Activated T-helper 2 cell treated with anti-CD3 and anti-CD28 coated beads, Interferon-gamma antibody, Interleukin-2, Interleukin-4, amounts not matched to agents 10 μg/mL and 5 μg/mL and 100 μg/mL, durations not matched to agents 14 hours and 24 hours and 36 hours (primary cell): ENCODE data around the gene BLM. TPM values are rescaled to one million over a fixed set of nuclear protein-coding genes. Genes with fewer than 3 reads are reported as not detected.
A peak's percentile ranks its signal among the peaks of the same experiment; 100 is the strongest.

Source experiments
- DNase-seq: peaks from one replicate; pipeline ENCODE4 v3.0.0; 2021; ENCODE audit warnings: low spot score
- H3K27ac Mint-ChIP-seq: one replicate; pipeline ENCODE4 v1.8.0; 2021; ENCODE audit warnings: mixed read lengths
- H3K27me3 Mint-ChIP-seq: one replicate; pipeline ENCODE4 v1.8.0; 2021; ENCODE audit warnings: low read depth, mixed read lengths
- H3K36me3 Mint-ChIP-seq: one replicate; pipeline ENCODE4 v1.8.0; 2021; ENCODE audit warnings: low read depth, mixed read lengths
- H3K4me1 Mint-ChIP-seq: one replicate; pipeline ENCODE4 v1.8.0; 2021; ENCODE audit warnings: low read depth, mixed read lengths
- H3K4me3 Mint-ChIP-seq: one replicate; pipeline ENCODE4 v1.8.0; 2021; ENCODE audit warnings: low read depth, mild to moderate bottlenecking, moderate library complexity, mixed read lengths
- H3K9me3 Mint-ChIP-seq: one replicate; pipeline ENCODE4 v1.8.0; 2021; ENCODE audit warnings: mixed read lengths
- intact Hi-C: fragments of 100-400 bp; cut with micrococcal nuclease; formaldehyde crosslinking; loops from one replicate; pipeline ENCODE4 v1.15.1; 2023
- total RNA-seq: library from RNA; stranded (reverse); gene quantifications from 2 replicates; pipeline ENCODE4 v1.2.3, GENCODE V29; 2022

BLM gene
- total RNA-seq, 1 donor from 2014 or later = 65.3 TPM

DNA sequence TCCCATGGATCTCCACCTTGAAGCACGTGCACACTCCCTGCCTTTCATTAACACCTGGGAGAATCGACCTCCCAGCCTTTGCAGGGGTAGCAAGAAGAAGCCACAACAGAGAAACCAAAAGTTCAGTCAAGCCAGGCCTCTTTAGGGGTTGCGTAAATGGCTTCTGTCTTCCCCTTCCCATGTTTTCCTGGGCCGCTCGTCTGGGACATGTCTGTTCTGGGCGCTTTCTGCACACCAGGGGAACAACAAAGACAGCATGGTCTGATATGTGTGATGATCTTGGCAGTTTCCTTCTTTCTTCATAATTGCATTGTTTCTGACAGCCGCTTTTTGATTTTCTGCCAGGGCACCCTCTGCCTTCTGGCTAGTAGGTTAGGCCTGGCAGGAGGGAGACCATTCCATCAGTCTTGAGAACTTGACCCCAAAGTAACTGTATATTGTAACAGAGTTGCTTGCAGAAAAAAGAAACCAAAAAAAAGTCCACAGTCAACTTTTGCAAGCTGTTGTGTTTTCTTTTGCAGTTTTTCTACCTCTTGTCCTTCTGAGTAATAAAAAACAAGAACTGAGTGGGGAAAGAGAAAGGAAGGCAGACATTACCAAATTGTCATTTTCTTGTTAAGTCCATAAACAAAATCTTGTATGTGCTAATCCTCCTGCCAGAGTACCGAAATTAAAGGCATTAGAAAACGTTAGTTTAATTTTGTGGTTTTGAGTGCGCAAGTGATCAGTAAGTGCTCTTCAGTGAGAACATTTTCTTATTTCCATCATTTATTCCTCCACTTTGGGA, 95.2 kb downstream of the BLM start:
- Mint-ChIP-seq H3K9me3 (no peaks in the 10 kb centered on the region), H3K4me3 (no peak overlapping the region), H3K4me1 (peaks cover 84% of the 10 kb centered on the region), H3K36me3 (peaks cover 86% of the 10 kb centered on the region), H3K27me3 (no peaks in the 10 kb centered on the region), H3K27ac (peak overlapping the region; percentile 97)
- intact Hi-C loops = no loop called here
- DNase-seq = peak; percentile 6

DNA sequence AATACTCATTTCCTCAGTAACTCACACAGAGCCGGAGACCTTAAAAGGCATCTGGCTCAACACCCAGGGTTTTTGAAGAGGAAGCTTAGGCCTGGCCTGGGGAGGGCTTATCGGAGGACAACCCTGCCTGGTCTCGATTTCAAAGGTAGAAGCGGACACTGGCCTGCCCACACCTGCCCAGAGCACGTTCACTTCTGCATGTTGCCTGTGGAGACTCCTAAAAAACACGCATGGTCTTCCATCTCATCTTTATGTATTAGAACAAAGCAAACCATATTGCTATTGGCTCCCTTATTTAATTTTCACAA, 95.8 kb downstream of the BLM start:
- H3K36me3 Mint-ChIP-seq = peaks cover 80% of the 10 kb centered on the region
- no peaks in the 10 kb centered on the region for H3K9me3 Mint-ChIP-seq
- H3K27me3 Mint-ChIP-seq = no peaks in the 10 kb centered on the region
- H3K27ac Mint-ChIP-seq = peak overlapping the region; percentile 97
- no peak overlapping the region for H3K4me3 Mint-ChIP-seq
- intact Hi-C loops = no loop called here
- DNase-seq = no peak
- peaks cover 84% of the 10 kb centered on the region for H3K4me1 Mint-ChIP-seq

DNA sequence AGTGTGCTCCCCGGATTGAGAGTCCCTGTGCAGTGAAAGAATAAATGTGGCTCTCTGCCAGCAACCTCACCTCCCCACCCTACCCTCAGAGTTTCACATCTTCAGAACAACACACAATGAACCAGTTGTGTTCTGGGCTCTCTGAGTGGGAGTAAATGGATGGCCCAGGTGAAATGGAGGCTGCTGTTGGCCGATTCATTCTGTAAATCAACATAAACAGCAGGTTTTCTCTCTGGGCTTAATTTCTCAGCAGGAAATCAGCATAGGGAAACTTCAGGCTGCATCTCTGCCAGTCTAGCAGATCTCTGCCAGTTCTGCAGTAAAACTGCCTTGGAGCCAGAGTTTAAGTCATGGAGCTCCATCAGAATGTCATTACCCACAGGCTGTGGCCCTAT, 96.6 kb downstream of the BLM start:
- H3K4me1 Mint-ChIP-seq = peaks cover 84% of the 10 kb centered on the region

DNA sequence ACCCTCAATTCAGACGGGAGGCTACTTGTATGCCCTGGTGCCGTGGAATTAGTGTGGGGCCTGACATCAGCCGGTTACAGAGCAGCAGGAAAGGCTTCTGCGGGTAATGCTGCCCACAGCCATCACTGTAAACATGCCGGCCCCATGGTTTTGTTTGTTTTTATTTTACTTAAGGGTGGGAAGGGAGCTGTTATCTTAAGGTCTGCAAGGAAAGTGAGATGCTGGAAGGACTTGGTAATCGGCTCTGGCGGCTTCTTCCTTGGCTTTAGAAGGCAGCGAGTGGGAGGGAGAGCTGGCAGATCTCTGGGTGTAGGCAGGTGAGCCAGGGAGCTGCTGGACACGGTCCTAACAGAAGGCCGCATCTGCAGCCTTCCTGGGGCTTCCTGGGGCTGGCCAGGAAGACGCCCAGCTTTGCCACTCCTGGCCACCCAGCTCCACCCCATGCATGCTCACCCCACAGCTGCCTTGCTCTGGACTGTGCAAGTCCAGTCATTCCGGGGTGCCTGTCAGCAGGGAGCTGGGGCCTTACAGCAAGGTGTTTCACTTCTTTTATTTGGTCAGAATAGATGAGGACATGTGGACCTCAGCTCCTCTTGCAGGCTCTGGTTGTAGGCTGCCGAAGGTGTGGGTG, 97.2 kb downstream of the BLM start:
- Mint-ChIP-seq H3K9me3 (no peaks in the 10 kb centered on the region), H3K27me3 (no peaks in the 10 kb centered on the region), H3K27ac (peak overlapping the region; percentile 97), H3K36me3 (peaks cover 67% of the 10 kb centered on the region), H3K4me1 (peaks cover 84% of the 10 kb centered on the region), H3K4me3 (peak overlapping the region; percentile 52)
- DNase-seq = no peak
- intact Hi-C loops = loop anchor here (2.0 kb wide), 1 partner anchor 38 kb away; no protein-coding TSS in a partner anchor

More for the DNA sequence above, 96.6 kb downstream of the BLM start:
- peaks cover 72% of the 10 kb centered on the region for H3K36me3 Mint-ChIP-seq
- peak overlapping the region; percentile 97 for H3K27ac Mint-ChIP-seq
- H3K4me3 Mint-ChIP-seq = peak overlapping the region; percentile 52
- H3K27me3 Mint-ChIP-seq = no peaks in the 10 kb centered on the region
- no peaks in the 10 kb centered on the region for H3K9me3 Mint-ChIP-seq
- no peak for DNase-seq
- intact Hi-C loops = loop anchor here (2.0 kb wide), 1 partner anchor 39 kb away; no protein-coding TSS in a partner anchor

DNA sequence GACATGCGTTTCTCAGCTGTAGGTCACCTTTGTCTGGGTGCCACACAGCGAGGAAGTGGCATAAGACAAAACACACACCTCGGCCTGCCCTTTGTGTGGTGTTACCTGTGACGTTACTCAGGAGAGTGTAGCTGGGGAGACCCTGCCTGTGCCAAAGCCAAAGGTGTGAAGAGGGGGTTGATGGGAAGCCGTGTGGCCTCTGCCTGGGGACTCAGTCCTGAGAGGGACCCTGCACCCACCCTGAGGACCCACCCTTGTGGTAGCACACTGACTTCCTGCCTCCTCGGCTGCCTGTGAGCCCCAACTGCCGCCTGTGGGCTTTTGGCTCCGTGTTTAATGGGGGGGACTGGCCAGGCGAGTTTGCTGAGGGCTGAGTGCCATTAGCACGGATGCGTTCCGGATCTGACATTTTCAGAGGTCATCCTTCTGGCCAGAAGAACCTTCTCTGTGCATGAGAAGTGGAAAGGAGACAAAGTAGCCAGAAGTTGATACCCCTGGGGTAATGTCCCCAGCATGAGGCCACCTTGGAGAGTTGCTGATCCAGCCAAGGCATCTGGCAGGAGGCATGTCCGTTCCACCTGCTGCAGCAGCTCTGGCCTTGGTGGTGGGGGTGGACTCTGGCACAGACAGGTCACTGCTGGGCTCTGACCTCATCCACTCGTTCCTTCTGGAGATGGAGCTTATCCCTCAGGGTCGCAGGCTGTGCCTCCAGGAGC, 99.4 kb downstream of the BLM start:
- H3K36me3 Mint-ChIP-seq = peaks cover 44% of the 10 kb centered on the region
- intact Hi-C loops = loop anchor here (5.0 kb wide), 2 partner anchors 71 to 169 kb away; no protein-coding TSS in a partner anchor
- peak overlapping the region; percentile 97 for H3K27ac Mint-ChIP-seq
- peaks cover 83% of the 10 kb centered on the region for H3K4me1 Mint-ChIP-seq
- no peaks in the 10 kb centered on the region for H3K27me3 Mint-ChIP-seq
- H3K9me3 Mint-ChIP-seq = no peaks in the 10 kb centered on the region
- DNase-seq = no peak
- no peak overlapping the region for H3K4me3 Mint-ChIP-seq

DNA sequence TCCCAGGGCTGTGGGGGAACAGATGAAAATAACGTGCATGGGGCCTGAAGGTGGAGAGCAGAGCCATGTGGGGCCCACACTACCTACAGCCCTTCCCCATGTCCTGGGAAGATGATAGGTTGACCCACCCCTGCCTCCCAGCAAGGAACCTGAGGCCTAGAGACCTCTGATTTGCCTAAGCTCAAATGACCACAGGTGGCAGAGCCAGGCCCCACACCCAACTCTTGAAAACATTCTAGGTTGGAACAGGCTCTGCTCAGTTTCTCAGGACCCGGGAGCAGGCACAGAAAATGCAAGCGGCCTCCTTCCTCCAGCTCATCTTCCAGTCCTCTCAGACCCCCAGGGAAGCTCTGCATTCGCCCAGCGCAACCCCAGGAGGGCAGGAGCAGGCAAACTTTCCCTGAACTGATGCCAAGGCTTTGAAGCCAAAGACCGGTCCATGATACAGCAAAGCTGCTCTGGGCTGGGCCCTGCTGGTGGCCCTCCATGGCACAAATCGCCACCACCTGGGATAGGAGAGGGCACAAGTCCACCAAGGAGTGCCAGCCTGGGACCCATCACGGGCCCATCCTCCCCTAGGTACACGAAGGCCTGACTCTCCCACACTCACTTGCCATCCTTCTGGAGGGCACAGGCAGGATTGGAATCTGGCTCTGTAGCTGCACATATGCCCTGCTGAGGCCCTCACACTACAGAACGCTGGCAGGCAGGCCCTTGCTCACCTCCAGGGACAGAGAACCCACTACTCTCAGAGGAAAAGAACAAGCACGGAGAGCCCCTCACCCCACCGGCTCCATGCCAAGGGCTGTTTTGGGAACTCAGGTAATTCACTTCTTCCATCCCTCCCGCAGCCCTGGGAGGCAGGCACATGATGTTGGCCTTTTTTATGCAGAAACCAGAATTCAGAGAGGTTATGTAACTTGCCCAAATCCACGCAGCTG, 100.2 kb downstream of the BLM start:
- H3K4me3 Mint-ChIP-seq = peak overlapping the region; percentile 74
- intact Hi-C loops = loop anchor here (1.0 to 5.0 kb wide), 3 partner anchors 13 to 170 kb away; no protein-coding TSS in a partner anchor
- peak overlapping the region; percentile 97 for H3K27ac Mint-ChIP-seq
- DNase-seq = no peak
- peaks cover 74% of the 10 kb centered on the region for H3K4me1 Mint-ChIP-seq
- peaks cover 36% of the 10 kb centered on the region for H3K36me3 Mint-ChIP-seq
- no peaks in the 10 kb centered on the region for H3K27me3 Mint-ChIP-seq
- H3K9me3 Mint-ChIP-seq = no peaks in the 10 kb centered on the region

DNA sequence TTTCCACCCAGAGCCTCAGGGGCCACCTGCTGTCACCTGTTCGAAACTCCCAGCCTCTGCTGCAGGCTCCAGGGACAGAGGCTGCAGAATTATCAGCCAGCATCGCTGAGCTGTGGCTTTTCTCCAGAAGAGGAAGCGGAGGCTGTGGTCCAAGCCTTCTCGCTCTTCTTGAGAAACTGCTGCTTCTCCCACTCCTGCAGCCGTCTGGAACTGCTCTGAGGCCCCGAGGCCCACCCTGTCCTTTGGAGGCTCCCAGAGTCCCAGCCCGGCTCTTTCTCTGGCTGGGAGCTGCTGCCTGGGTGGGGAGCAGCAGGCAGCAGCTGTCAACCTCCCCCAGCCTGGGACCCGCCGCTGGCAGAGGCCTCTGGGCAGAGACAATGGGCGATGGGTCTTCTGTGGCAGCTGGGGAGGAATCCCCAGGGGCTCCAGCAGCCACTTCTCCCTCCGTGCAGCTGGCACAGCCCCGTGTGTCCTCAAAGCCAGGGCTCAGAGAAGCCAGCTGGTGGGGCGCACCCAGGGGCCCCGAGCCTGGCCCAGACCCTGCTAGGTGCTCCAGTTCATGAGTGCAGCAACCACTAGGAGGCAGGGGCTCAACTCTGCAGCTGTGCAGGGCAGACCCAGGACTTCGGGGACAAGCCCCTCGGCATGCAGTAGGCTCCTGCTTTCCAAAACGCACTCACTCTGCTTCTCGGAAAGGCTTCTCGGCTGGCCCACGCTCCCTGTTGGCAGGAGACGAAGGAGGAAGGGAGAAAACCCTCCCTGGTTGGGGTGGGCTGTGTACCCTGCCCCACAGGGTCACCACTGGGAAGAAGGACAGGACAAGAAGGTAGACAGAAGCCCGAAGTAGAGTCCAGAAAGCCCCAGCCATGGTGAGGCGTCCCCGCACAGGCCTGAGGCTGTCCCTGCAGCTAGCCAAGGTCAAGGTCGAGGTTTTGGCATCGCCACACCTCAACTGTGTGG, 101.4 kb downstream of the BLM start:
- peak overlapping the region; percentile 97 for H3K27ac Mint-ChIP-seq
- H3K9me3 Mint-ChIP-seq = no peaks in the 10 kb centered on the region
- peak; percentile 37 for DNase-seq
- H3K36me3 Mint-ChIP-seq = peaks cover 24% of the 10 kb centered on the region
- no peaks in the 10 kb centered on the region for H3K27me3 Mint-ChIP-seq
- peak overlapping the region; percentile 74 for H3K4me3 Mint-ChIP-seq
- peaks cover 65% of the 10 kb centered on the region for H3K4me1 Mint-ChIP-seq
- intact Hi-C loops = loop anchor here (1.0 to 5.0 kb wide), 3 partner anchors 12 to 171 kb away; no protein-coding TSS in a partner anchor

DNA sequence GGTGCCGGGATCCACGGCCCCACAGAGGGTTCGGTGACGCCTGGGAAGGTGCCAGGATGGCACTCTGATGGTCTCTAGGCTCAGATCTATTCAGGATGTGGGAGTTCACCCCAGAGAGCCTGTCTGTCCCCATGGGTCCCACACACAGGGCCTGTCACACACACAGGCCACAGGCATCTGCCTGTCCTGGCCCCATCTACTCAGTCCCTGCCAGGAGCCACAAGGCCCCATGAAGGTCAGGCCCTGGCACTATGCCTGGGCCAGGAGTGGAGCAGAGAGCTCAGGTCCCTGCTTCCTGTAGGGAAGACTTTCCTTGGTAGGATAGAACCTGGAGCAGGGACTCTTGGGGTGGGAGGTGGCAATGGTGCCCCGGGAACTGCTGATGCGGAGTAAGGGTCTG, 102.2 kb downstream of the BLM start:
- Mint-ChIP-seq H3K9me3 (no peaks in the 10 kb centered on the region), H3K27me3 (no peaks in the 10 kb centered on the region), H3K4me3 (peak overlapping the region; percentile 13), H3K27ac (peak overlapping the region; percentile 86), H3K36me3 (peaks cover 17% of the 10 kb centered on the region), H3K4me1 (peaks cover 60% of the 10 kb centered on the region)
- DNase-seq = no peak
- intact Hi-C loops = loop anchor here (5.0 kb wide), 2 partner anchors 68 to 172 kb away; no protein-coding TSS in a partner anchor

DNA sequence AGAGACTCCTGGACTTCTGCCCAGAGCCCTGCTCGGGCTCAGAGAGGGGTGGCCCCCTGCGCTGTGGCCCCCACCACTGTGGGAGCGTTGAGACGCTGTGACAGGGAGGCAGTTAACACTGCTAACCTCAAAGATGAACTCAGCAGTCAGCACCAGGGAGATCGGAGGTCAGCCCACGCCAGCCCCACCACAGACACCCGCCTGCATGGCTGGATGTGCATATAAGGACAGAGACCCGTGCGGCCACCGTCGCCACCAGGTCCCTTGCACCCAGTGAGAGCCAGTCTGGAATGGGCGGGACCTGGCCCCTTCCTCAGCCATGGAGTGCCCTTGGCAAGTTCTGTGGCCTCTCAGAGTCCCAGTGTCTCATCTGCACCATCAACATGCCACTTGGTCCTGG, 102.7 kb downstream of the BLM start:
- Mint-ChIP-seq H3K4me3 (no peak overlapping the region), H3K27ac (peak overlapping the region; percentile 86), H3K9me3 (no peaks in the 10 kb centered on the region), H3K36me3 (peaks cover 13% of the 10 kb centered on the region), H3K4me1 (peaks cover 57% of the 10 kb centered on the region), H3K27me3 (no peaks in the 10 kb centered on the region)
- no peak for DNase-seq
- intact Hi-C loops = loop anchor here (5.0 kb wide), 2 partner anchors 67 to 173 kb away; no protein-coding TSS in a partner anchor

DNA sequence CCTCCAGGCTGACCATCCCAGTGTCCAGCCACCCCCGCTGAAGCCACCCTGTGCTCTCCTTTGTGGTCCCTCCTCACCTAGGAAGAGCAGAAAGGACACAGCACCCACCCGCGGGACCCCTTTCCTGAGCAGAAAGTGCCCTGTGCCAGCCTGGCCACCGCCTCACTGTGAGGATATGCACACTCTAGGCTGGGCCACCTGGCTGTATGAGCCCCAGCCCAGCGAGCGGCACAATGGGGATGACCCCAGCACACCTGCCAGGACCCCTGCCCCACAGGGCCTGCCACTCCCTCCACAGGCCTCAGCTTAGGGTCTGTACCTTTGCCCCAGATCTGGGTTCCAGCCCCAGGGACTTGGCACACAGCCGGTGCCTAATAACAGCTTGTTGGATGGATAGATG, 103.3 kb downstream of the BLM start:
- DNase-seq = no peak
- H3K27me3 Mint-ChIP-seq = no peaks in the 10 kb centered on the region
- H3K4me1 Mint-ChIP-seq = peaks cover 53% of the 10 kb centered on the region
- peaks cover 6% of the 10 kb centered on the region for H3K36me3 Mint-ChIP-seq
- intact Hi-C loops = no loop called here
- peak overlapping the region; percentile 73 for H3K27ac Mint-ChIP-seq
- no peak overlapping the region for H3K4me3 Mint-ChIP-seq
- no peaks in the 10 kb centered on the region for H3K9me3 Mint-ChIP-seq

DNA sequence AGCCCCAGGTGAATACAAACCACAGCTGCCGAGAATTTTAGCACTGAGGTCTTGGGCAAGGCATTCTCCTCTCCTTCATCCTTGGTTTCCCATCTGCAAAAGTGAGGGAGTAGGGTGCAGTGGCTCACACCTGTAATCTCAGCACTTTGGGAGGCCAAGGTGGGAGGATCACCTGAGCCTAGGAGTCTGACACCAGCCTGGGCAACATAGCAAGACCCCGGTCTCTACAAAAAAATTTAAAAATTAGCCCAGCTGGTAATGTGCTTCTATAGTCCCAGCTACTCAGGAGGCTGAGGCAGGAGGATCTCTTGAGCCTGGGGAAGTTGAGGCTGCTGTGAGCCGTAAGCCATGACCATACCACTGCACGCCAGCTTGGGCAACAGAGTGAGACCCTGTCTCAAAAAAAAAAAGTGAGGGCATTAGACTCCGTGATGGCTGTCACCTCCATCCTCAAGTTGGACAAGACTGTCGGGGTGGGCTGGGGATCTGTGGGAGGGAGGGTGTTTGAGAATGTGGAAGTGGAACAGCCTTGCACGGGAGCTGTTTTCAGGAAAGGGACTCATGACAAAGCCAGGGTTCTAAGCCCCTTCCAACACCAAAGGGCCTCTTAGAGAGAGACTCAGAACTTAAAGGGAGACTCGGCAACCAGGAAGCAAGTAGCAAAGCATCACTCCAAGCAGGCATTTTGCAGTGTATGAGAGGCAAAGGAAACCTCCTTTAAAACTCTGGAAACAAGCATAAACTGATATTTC, 105.2 kb downstream of the BLM start:
- no peaks in the 10 kb centered on the region for H3K27me3 Mint-ChIP-seq
- peaks cover 7% of the 10 kb centered on the region for H3K36me3 Mint-ChIP-seq
- intact Hi-C loops = no loop called here
- peaks cover 6% of the 10 kb centered on the region for H3K9me3 Mint-ChIP-seq
- peak overlapping the region; percentile 77 for H3K27ac Mint-ChIP-seq
- H3K4me1 Mint-ChIP-seq = peaks cover 43% of the 10 kb centered on the region
- no peak overlapping the region for H3K4me3 Mint-ChIP-seq
- DNase-seq = no peak
